PC-3 (cell line): ENCODE measurements around the gene PFN3.

ENCODE experiments used
- EZH2 ChIP-seq: fragments of 300-600 bp; sonication (generic); IDR thresholded peaks from one replicate; pipeline ENCODE4 v1.6.1; 2017; ENCODE audit warnings: antibody characterized with exemption, mild to moderate bottlenecking, low read length; ENCODE audit not compliant: unreplicated experiment
- TF ChIP-seq, protein P1 (sequence below): fragments of 300-600 bp; sonication (generic); conservative IDR thresholded peaks from 2 replicates; pipeline ENCODE4 v1.5.1; 2017; ENCODE audit warnings: antibody characterized with exemption, low read depth, mild to moderate bottlenecking, low read length

DNA sequence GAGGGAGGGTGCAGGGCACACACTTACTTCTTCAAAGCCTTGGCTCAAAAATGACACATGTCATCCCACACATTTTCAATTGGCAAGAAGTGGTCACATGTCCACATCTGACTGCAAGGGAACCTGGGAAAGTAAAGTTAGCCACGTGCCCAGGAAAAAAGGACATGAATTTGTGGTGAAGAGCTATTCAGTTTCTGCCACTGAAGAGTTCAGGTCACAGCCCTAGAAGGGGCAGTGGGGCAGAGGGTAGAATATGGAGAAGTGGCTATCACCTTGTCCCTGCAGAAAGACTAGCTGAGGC is 44.6 kb downstream of the PFN3 start:
- TF ChIP-seq, protein P1, sequence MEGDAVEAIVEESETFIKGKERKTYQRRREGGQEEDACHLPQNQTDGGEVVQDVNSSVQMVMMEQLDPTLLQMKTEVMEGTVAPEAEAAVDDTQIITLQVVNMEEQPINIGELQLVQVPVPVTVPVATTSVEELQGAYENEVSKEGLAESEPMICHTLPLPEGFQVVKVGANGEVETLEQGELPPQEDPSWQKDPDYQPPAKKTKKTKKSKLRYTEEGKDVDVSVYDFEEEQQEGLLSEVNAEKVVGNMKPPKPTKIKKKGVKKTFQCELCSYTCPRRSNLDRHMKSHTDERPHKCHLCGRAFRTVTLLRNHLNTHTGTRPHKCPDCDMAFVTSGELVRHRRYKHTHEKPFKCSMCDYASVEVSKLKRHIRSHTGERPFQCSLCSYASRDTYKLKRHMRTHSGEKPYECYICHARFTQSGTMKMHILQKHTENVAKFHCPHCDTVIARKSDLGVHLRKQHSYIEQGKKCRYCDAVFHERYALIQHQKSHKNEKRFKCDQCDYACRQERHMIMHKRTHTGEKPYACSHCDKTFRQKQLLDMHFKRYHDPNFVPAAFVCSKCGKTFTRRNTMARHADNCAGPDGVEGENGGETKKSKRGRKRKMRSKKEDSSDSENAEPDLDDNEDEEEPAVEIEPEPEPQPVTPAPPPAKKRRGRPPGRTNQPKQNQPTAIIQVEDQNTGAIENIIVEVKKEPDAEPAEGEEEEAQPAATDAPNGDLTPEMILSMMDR: no peak
- no peak for TF ChIP-seq EZH2
